Naive B cell (primary cell): ENCODE data around the gene NUDT5. TPM values are rescaled to one million over a fixed set of nuclear protein-coding genes. Genes with fewer than 3 reads are reported as not detected.
"Not testable (repeated sequence)": the region's sequence is repeated elsewhere in the genome, so short reads cannot be mapped to it uniquely, and the experiment has no call there.

Experiments
- ATAC-seq, 2 donors: fragments of 150-1000 bp; cut with Tn5 transposase; 2 replicates each; pipeline ENCODE4 v1.10.0; 2021; ENCODE audit warnings: low read depth in 2 of 2, mild to moderate bottlenecking in 2 of 2, moderate library complexity in 2 of 2
- DNase-seq: peaks from one replicate; pipeline ENCODE4 v3.0.0; 2022
- H3K27ac Mint-ChIP-seq, 6 donors: one replicate each; pipeline ENCODE4 v1.8.0; 2020 to 2022; ENCODE audit warnings: mild to moderate bottlenecking in 6 of 6, mixed read lengths in 6 of 6, moderate library complexity in 5 of 6, inconsistent platforms in 2 of 6
- H3K27me3 Mint-ChIP-seq, 3 donors: one replicate each; pipeline ENCODE4 v1.8.0; 2021 to 2022; ENCODE audit warnings: mixed read lengths in 3 of 3, mild to moderate bottlenecking in 1 of 3
- H3K36me3 Mint-ChIP-seq, 2 donors: one replicate each; pipeline ENCODE4 v1.8.0; 2020 to 2022; ENCODE audit warnings: mixed read lengths in 2 of 2, inconsistent platforms in 1 of 2, mild to moderate bottlenecking in 1 of 2
- H3K4me1 Mint-ChIP-seq, 3 donors: one replicate each; pipeline ENCODE4 v1.8.0; 2020 to 2022; ENCODE audit warnings: mixed read lengths in 3 of 3, inconsistent platforms in 1 of 3, mild to moderate bottlenecking in 1 of 3, moderate library complexity in 1 of 3
- H3K4me3 Mint-ChIP-seq, 8 donors: one replicate each; pipeline ENCODE4 v1.8.0; 2020 to 2022; ENCODE audit warnings: mild to moderate bottlenecking in 8 of 8, mixed read lengths in 8 of 8, moderate library complexity in 8 of 8, inconsistent platforms in 2 of 8
- H3K9me3 Mint-ChIP-seq, 7 donors: one replicate each; pipeline ENCODE4 v1.8.0; 2020 to 2022; ENCODE audit warnings: mixed read lengths in 7 of 7, mild to moderate bottlenecking in 5 of 7, inconsistent platforms in 2 of 7, moderate library complexity in 1 of 7
- polyA plus RNA-seq, 6 donors: library from polyadenylated mRNA; unstranded; fragments of 300-500 nt; fragmentation: Illumina TruSeq; gene quantifications; one replicate each; pipeline ENCODE4 v1.2.3, GENCODE V29; 2021; ENCODE audit warnings: low read depth in 6 of 6

NUDT5 gene
- polyA plus RNA-seq: 10 to 100 TPM; 32.1 to 65.0 (median 42.2) TPM

GRCh38 chr10:12195603-12196506 is at the start of gene NUDT5, which contains the start of gene CDC123:
TSS of gene NUDT5 (minus strand) at chr10:12195891. CDS start at chr10:12186291, 9,600 bp downstream.
TSS of gene CDC123 (plus strand) at chr10:12196188. CDS start at chr10:12196246, 58 bp downstream.
- peaks cover 4 to 10% of the 10 kb centered on the region in 2 donors for H3K36me3 Mint-ChIP-seq
- peak within 1 kb of the TSS; percentile 95 to 100 (median 98) for H3K27ac Mint-ChIP-seq
- peaks cover 28 to 39% (median 36%) of the 10 kb centered on the region in 3 donors for H3K4me1 Mint-ChIP-seq
- no peaks in the 10 kb centered on the region for H3K27me3 Mint-ChIP-seq
- no peaks in the 10 kb centered on the region for H3K9me3 Mint-ChIP-seq
- DNase-seq (peak; percentile 85), ATAC-seq (peak; percentile 88 to 89)
- peak within 1 kb of the TSS; percentile 95 to 100 (median 98) for H3K4me3 Mint-ChIP-seq

GRCh38 chr10:12243864-12244620 is 48.4 kb upstream of the NUDT5 start:
- H3K4me1 Mint-ChIP-seq: peaks cover 43 to 72% (median 66%) of the 10 kb centered on the region in 3 donors
- peak overlapping the region; percentile 99 to 100 (median 99) for H3K27ac Mint-ChIP-seq
- DNase-seq: peak; percentile 91
- peak overlapping the region; percentile 28 to 91 (median 80) for H3K4me3 Mint-ChIP-seq
- no peaks in the 10 kb centered on the region for H3K27me3 Mint-ChIP-seq
- peak; percentile 88 to 92 for ATAC-seq
- H3K9me3 Mint-ChIP-seq: peaks cover 0 to 9% (median 0%) of the 10 kb centered on the region in 7 donors
- peaks cover 24 to 28% of the 10 kb centered on the region in 2 donors for H3K36me3 Mint-ChIP-seq

- ATAC-seq: peak in 1 of 2 donors; percentile 24
- H3K9me3 Mint-ChIP-seq: peaks cover 0 to 9% (median 0%) of the 10 kb centered on the region in 7 donors
- H3K4me3 Mint-ChIP-seq: peak overlapping the region in 7 of 8 donors; percentile 25 to 86 (median 79)
- DNase-seq: no peak
- H3K36me3 Mint-ChIP-seq: peaks cover 19 to 32% of the 10 kb centered on the region in 2 donors
- peak overlapping the region; percentile 95 to 100 (median 99) for H3K27ac Mint-ChIP-seq
- peaks cover 39 to 74% (median 58%) of the 10 kb centered on the region in 3 donors for H3K4me1 Mint-ChIP-seq
- no peaks in the 10 kb centered on the region for H3K27me3 Mint-ChIP-seq
Observed at GRCh38 chr10:12241810-12242529, 46.3 kb upstream of the NUDT5 start.

- Mint-ChIP-seq H3K4me3 (no peak overlapping the region), H3K36me3 (peaks cover 20 to 36% of the 10 kb centered on the region in 2 donors), H3K4me1 (peaks cover 23 to 43% (median 32%) of the 10 kb centered on the region in 3 donors), H3K9me3 (peaks cover 0 to 9% (median 0%) of the 10 kb centered on the region in 7 donors), H3K27me3 (no peaks in the 10 kb centered on the region), H3K27ac (peak overlapping the region in 1 of 6 donors; percentile 73)
- ATAC-seq: no peak
- no peak for DNase-seq
Observed at GRCh38 chr10:12238821-12239220, 43.1 kb upstream of the NUDT5 start.

GRCh38 chr10:12237265-12238220 is 41.9 kb upstream of the NUDT5 start:
- H3K27me3 Mint-ChIP-seq: no peaks in the 10 kb centered on the region
- H3K4me3 Mint-ChIP-seq: no peak overlapping the region
- no peak for DNase-seq
- peaks cover 20 to 36% of the 10 kb centered on the region in 2 donors for H3K36me3 Mint-ChIP-seq
- H3K9me3 Mint-ChIP-seq: peaks cover 0 to 4% (median 0%) of the 10 kb centered on the region in 7 donors
- no peak for ATAC-seq
- H3K27ac Mint-ChIP-seq: peak overlapping the region in 4 of 6 donors; percentile 7 to 56 (median 22)
- H3K4me1 Mint-ChIP-seq: peaks cover 20 to 30% (median 23%) of the 10 kb centered on the region in 3 donors

- ATAC-seq (no peak), DNase-seq (no peak)
- H3K27ac Mint-ChIP-seq: peak overlapping the region in 2 of 6 donors; percentile 33 to 80
- no peak overlapping the region for H3K4me3 Mint-ChIP-seq
- peaks cover 6 to 13% (median 7%) of the 10 kb centered on the region in 3 donors for H3K4me1 Mint-ChIP-seq
- H3K36me3 Mint-ChIP-seq: peaks cover 7 to 29% of the 10 kb centered on the region in 2 donors
- no peaks in the 10 kb centered on the region for H3K9me3 Mint-ChIP-seq
- no peaks in the 10 kb centered on the region for H3K27me3 Mint-ChIP-seq
Observed at GRCh38 chr10:12235796-12236195, 40.1 kb upstream of the NUDT5 start.

- Mint-ChIP-seq H3K9me3 (no peaks in the 10 kb centered on the region), H3K36me3 (peaks cover 7 to 30% of the 10 kb centered on the region in 2 donors)
Observed at GRCh38 chr10:12235116-12235694, 39.5 kb upstream of the NUDT5 start.

GRCh38 chr10:12234687-12235086 is 39.0 kb upstream of the NUDT5 start:
- not testable (repeated sequence) for H3K4me3 Mint-ChIP-seq, H3K27me3 Mint-ChIP-seq, DNase-seq, H3K4me1 Mint-ChIP-seq, H3K9me3 Mint-ChIP-seq, ATAC-seq
- Mint-ChIP-seq H3K36me3 (peaks cover 11 to 31% of the 10 kb centered on the region in 2 donors), H3K27ac (peak overlapping the region in 2 of 6 donors; percentile 11 to 18)

More at GRCh38 chr10:12235116-12235694, 39.5 kb upstream of the NUDT5 start:
- Mint-ChIP-seq H3K27ac (peak overlapping the region in 1 of 6 donors; percentile 18), H3K4me1 (peaks cover 1 to 9% (median 1%) of the 10 kb centered on the region in 3 donors), H3K4me3 (no peak overlapping the region), H3K27me3 (no peaks in the 10 kb centered on the region)
- DNase-seq: no peak
- no peak for ATAC-seq

- no peaks in the 10 kb centered on the region for H3K9me3 Mint-ChIP-seq
- peak overlapping the region in 1 of 6 donors; percentile 32 for H3K27ac Mint-ChIP-seq
- peaks cover 0 to 10% (median 2%) of the 10 kb centered on the region in 3 donors for H3K4me1 Mint-ChIP-seq
- H3K27me3 Mint-ChIP-seq: no peaks in the 10 kb centered on the region
- DNase-seq: no peak
- ATAC-seq: no peak
- peaks cover 14 to 24% of the 10 kb centered on the region in 2 donors for H3K36me3 Mint-ChIP-seq
- no peak overlapping the region for H3K4me3 Mint-ChIP-seq
Observed at GRCh38 chr10:12228851-12229250, 33.2 kb upstream of the NUDT5 start.

GRCh38 chr10:12226438-12226837 is 30.7 kb upstream of the NUDT5 start:
- not testable (repeated sequence) for H3K4me3 Mint-ChIP-seq, ATAC-seq, H3K27me3 Mint-ChIP-seq, DNase-seq, H3K27ac Mint-ChIP-seq, H3K9me3 Mint-ChIP-seq
- H3K36me3 Mint-ChIP-seq: peaks cover 14 to 20% of the 10 kb centered on the region in 2 donors
- peaks cover 0 to 10% (median 4%) of the 10 kb centered on the region in 3 donors for H3K4me1 Mint-ChIP-seq

- DNase-seq (no peak), ATAC-seq (no peak)
- peaks cover 0 to 10% (median 4%) of the 10 kb centered on the region in 3 donors for H3K4me1 Mint-ChIP-seq
- no peak overlapping the region for H3K4me3 Mint-ChIP-seq
- no peaks in the 10 kb centered on the region for H3K27me3 Mint-ChIP-seq
- H3K36me3 Mint-ChIP-seq: peaks cover 14 to 16% of the 10 kb centered on the region in 2 donors
- no peaks in the 10 kb centered on the region for H3K9me3 Mint-ChIP-seq
- H3K27ac Mint-ChIP-seq: no peak overlapping the region
Observed at GRCh38 chr10:12225444-12225843, 29.8 kb upstream of the NUDT5 start.
